Small intestine (tissue), 7 donors: ENCODE measurements around the gene SLC6A8. TPM values are rescaled to one million over a fixed set of nuclear protein-coding genes. Genes with fewer than 3 reads are reported as not detected.
"Not testable (repeated sequence)": the region's sequence is repeated elsewhere in the genome, so short reads cannot be mapped to it uniquely, and the experiment has no call there.

ENCODE experiments used
- DNase-seq, 2 donors: peaks; one replicate each; pipeline versions ENCODE4 v3.0.0 to v3.0.0-alpha.2; 2013
- FAIRE-seq: peaks from 2 replicates; lab custom pipeline; 2012; peaks lifted over from hg19 to GRCh38; lab: Jason Lieb, UNC
- H3K27ac ChIP-seq, 3 donors: one replicate each; pipeline ENCODE4 v1.5.1; 2013; ENCODE audit warnings: low read length in 2 of 3, mild to moderate bottlenecking in 2 of 3, control low read depth in 1 of 3, inconsistent platforms in 1 of 3, low read depth in 1 of 3, moderate library complexity in 1 of 3
- H3K27me3 ChIP-seq, 3 donors: one replicate each; pipeline ENCODE4 v1.6.1; 2013; ENCODE audit warnings: low read length in 3 of 3, inconsistent platforms in 1 of 3; ENCODE audit not compliant: control insufficient read depth in 3 of 3, insufficient read depth in 3 of 3
- H3K36me3 ChIP-seq, 3 donors: one replicate each; pipeline ENCODE4 v1.6.1; 2013; ENCODE audit warnings: low read length in 3 of 3, inconsistent platforms in 1 of 3, low read depth in 1 of 3, mild to moderate bottlenecking in 1 of 3, moderate library complexity in 1 of 3; ENCODE audit not compliant: control insufficient read depth in 3 of 3, insufficient read depth in 2 of 3
- H3K4me1 ChIP-seq, 3 donors: one replicate each; pipeline ENCODE4 v1.6.1; 2013; ENCODE audit warnings: low read length in 2 of 3, inconsistent platforms in 1 of 3, low read depth in 1 of 3, mild to moderate bottlenecking in 1 of 3, moderate library complexity in 1 of 3; ENCODE audit not compliant: control insufficient read depth in 3 of 3, insufficient read depth in 2 of 3
- H3K4me3 ChIP-seq, 3 donors: one replicate each; pipeline ENCODE4 v1.5.1; 2013; ENCODE audit warnings: low read length in 3 of 3, control low read depth in 1 of 3, inconsistent platforms in 1 of 3, low read depth in 1 of 3, mild to moderate bottlenecking in 1 of 3, moderate library complexity in 1 of 3
- H3K9me3 ChIP-seq, 2 donors: one replicate each; pipeline ENCODE4 v1.6.1; 2013; ENCODE audit warnings: low read depth in 1 of 2, low read length in 1 of 2; ENCODE audit not compliant: control insufficient read depth in 2 of 2, insufficient read depth in 1 of 2
- WGBS, 3 donors: extraction: QIAGEN DNeasy Blood & Tissue Kit; methylation state at CpG; one replicate each; pipeline ENCODE4 v1.1.7; 2013; 5-methylcytosine and 5-hydroxymethylcytosine counted together
- polyA plus RNA-seq, 4 donors: library from polyadenylated mRNA; stranded (reverse) in 3 of 4; unstranded in 1 of 4; fragments of 200-250 nt in 3 of 4; fragments of 120-200 nt in 1 of 4; gene quantifications; one replicate each; pipeline versions ENCODE4 v1.2.1 to v1.2.3, GENCODE V29; 2013
- donor health status: healthy with polysubstance abuse.
- donor health status: control.
- donor health status: control.
- donor health status: Bipolar disorder and iron deficiency.
- donor health status: healthy.

Gene SLC6A8
- polyA plus RNA-seq, 4 donors, result 34.0 to 140 (median 59.2) TPM

DNA sequence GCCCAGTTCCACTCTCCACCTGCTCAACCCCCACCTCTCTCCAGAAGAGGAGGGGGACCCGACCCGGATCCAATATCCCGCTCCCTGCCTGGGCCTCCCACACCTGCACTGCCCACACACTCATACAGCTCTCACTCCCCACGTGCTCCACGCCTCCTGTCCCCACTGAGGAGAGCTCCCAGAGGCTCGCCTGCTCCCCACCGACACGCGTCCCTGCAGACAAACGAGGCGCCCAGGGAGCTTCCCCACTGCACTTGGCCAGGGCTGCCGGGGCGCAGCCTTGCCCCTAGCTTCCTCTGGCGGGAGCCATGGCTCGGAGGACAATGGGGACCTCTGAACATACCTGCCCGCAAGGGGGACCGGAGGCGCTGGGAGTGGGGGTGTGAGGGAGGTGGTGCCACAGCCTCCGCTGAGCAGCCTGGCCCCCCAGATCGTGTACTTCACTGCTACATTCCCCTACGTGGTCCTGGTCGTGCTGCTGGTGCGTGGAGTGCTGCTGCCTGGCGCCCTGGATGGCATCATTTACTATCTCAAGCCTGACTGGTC is 5.0 kb downstream of the SLC6A8 start:
- Histone ChIP-seq H3K9me3 (no peaks in the 10 kb centered on the region), H3K36me3 (peaks cover 0 to 77% (median 0%) of the 10 kb centered on the region in 3 donors), H3K4me1 (peaks cover 0 to 2% (median 0%) of the 10 kb centered on the region in 3 donors), H3K27ac (no peak overlapping the region), H3K4me3 (no peak overlapping the region), H3K27me3 (no peaks in the 10 kb centered on the region)
- WGBS, 3 donors, result 71 to 73% (median 73%) methylated on average over 20 to 24 of the region's 24 CpGs
- FAIRE-seq, result no peak
- no peak for DNase-seq

- Histone ChIP-seq H3K27ac (no peak overlapping the region), H3K27me3 (no peaks in the 10 kb centered on the region), H3K9me3 (no peaks in the 10 kb centered on the region), H3K36me3 (peaks cover 0 to 83% (median 0%) of the 10 kb centered on the region in 3 donors), H3K4me3 (no peak overlapping the region), H3K4me1 (peaks cover 0 to 5% (median 0%) of the 10 kb centered on the region in 3 donors)
- WGBS, 3 donors, result 76 to 83% (median 81%) methylated on average over 17 to 31 of the region's 31 CpGs
- DNase-seq, result no peak
- no peak for FAIRE-seq
Observed at GRCh38 chrX:153693216-153694086, 5.7 kb downstream of the SLC6A8 start.

DNA sequence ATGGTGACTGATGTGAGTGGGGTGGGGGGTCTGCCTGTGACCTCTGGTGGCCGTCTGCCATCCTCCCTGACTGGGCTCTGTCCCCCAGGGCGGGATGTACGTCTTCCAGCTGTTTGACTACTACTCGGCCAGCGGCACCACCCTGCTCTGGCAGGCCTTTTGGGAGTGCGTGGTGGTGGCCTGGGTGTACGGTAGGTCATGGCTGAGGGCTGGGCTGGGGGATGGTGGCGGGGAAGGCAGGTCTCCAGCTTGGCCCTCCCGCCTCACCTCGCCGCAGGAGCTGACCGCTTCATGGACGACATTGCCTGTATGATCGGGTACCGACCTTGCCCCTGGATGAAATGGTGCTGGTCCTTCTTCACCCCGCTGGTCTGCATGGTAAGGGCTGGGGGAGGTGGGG is 6.5 kb downstream of the SLC6A8 start:
- Histone ChIP-seq H3K36me3 (peaks cover 0 to 91% (median 0%) of the 10 kb centered on the region in 3 donors), H3K4me1 (peaks cover 0 to 10% (median 0%) of the 10 kb centered on the region in 3 donors)
- H3K27me3 ChIP-seq, H3K9me3 ChIP-seq, H3K27ac ChIP-seq, DNase-seq, H3K4me3 ChIP-seq, FAIRE-seq: not testable (repeated sequence)
- 84 to 88% (median 84%) methylated on average over 13 to 16 of the region's 16 CpGs for WGBS, 3 donors

DNA sequence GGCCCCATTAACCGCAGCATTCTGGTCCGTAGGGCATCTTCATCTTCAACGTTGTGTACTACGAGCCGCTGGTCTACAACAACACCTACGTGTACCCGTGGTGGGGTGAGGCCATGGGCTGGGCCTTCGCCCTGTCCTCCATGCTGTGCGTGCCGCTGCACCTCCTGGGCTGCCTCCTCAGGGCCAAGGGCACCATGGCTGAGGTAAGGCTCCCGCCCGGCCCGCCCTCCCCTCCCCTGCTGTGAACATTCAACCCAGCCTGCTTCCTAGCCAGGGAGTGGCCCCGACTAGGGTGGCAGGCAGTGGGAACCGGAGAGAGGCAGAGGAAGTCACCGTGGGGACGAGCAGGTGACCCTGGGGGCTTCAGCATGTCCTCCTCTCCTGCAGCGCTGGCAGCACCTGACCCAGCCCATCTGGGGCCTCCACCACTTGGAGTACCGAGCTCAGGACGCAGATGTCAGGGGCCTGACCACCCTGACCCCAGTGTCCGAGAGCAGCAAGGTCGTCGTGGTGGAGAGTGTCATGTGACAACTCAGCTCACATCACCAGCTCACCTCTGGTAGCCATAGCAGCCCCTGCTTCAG is 7.1 kb downstream of the SLC6A8 start:
- Histone ChIP-seq H3K9me3 (no peaks in the 10 kb centered on the region), H3K4me1 (peaks cover 0 to 15% (median 0%) of the 10 kb centered on the region in 3 donors), H3K27me3 (no peaks in the 10 kb centered on the region), H3K27ac (peak overlapping the region in 1 of 3 donors; percentile 37), H3K4me3 (no peak overlapping the region), H3K36me3 (peaks cover 0 to 88% (median 0%) of the 10 kb centered on the region in 3 donors)
- FAIRE-seq (no peak), DNase-seq (peak in 1 of 2 donors; percentile 66)
- WGBS, 3 donors, result 37 to 69% (median 68%) methylated on average over 9 to 23 of the region's 23 CpGs

GRCh38 chrX:153696100-153696499 is 8.4 kb downstream of the SLC6A8 start:
- WGBS, 3 donors, result 82 to 91% (median 89%) methylated on average over 12 to 15 of the region's 15 CpGs
- Histone ChIP-seq H3K36me3 (peaks cover 0 to 88% (median 0%) of the 10 kb centered on the region in 3 donors), H3K27ac (no peak overlapping the region), H3K4me3 (no peak overlapping the region), H3K4me1 (peaks cover 0 to 28% (median 0%) of the 10 kb centered on the region in 3 donors), H3K27me3 (no peaks in the 10 kb centered on the region), H3K9me3 (no peaks in the 10 kb centered on the region)
- FAIRE-seq (no peak), DNase-seq (no peak)

GRCh38 chrX:153696538-153696937 is 8.8 kb downstream of the SLC6A8 start:
- peaks cover 0 to 88% (median 0%) of the 10 kb centered on the region in 3 donors for H3K36me3 ChIP-seq
- H3K27ac ChIP-seq, DNase-seq, H3K9me3 ChIP-seq, H3K4me3 ChIP-seq, H3K27me3 ChIP-seq, FAIRE-seq: not testable (repeated sequence)
- H3K4me1 ChIP-seq, result peaks cover 0 to 31% (median 0%) of the 10 kb centered on the region in 3 donors
- WGBS, 3 donors, result 82 to 96% (median 86%) methylated on average over 9 to 10 of the region's 10 CpGs

DNA sequence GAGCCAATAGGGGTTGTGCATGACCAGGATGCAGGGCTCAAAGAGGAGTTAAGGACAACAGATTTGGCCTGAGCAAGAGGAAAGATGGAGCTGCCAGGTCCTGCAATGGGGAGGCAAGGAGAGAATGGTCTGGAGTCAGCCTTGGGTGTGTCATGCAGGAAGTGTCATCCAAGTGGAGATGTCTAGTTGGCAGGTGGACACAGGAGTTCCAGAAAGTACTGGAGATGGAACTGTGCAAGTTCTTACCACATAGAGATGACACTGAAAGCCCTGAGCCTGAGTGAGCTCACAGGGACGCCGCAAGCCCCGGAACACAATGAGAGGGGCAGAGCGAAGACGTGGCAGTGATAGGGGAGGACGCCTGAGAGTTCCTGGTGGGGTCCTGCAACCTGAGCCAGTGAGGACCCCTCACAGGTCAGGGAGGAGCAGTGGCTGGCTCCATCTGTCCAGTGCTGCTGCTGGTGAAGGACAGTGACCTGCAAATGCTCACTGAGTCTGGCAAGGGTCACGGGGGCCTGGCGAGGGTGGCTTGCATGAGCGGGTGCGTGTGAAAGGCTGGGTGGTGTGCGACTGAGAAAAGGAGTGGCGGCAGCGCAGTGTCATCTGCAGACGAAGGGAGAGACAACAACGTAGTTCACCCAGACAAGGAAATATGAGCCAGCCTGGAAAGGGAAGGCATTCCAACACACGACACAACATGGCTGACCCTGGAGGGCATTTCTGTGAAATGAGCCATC is 9.4 kb downstream of the SLC6A8 start:
- not testable (repeated sequence) for H3K27me3 ChIP-seq, H3K4me3 ChIP-seq, DNase-seq, H3K27ac ChIP-seq, H3K9me3 ChIP-seq, FAIRE-seq
- peaks cover 0 to 29% (median 0%) of the 10 kb centered on the region in 3 donors for H3K4me1 ChIP-seq
- WGBS, 3 donors, result 89 to 95% (median 94%) methylated on average over 16 of the region's 16 CpGs
- H3K36me3 ChIP-seq, result peaks cover 0 to 90% (median 0%) of the 10 kb centered on the region in 3 donors
